Measurements from ENCODE around the gene PAIP2B.

DNA sequence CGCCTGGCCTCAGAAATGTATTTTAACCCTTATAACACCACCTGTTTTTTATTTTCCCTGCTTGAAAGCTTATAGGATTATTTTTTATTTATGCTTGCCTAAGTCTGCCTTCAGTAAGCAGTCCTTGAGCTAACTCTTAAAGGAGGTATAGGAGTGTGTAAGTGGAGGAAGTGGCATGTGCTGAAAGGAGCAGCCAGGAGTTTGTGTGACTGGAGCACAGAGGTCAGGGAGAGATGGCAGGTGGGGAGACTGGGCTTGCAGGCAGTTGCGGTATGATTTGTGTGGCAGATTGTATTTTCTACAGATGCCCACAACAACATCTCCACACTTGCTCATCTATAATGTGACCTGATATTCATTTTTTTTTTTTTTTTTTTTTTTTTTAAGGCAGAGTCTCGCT, 27.2 kb upstream of the PAIP2B start:
- TF ChIP-seq CTCF (IDR thresholded peaks at IDR 0.05) (no peak), POLR2A (IDR thresholded peaks at IDR 0.05) (no peak)
